ENCODE data around the gene IFI44L. TPM values are rescaled to one million over a fixed set of nuclear protein-coding genes. Genes with fewer than 3 reads are reported as not detected.

The IFI44L gene
- total and polyA plus RNA-seq, 2 experiments from 2014 or later: 1.2 TPM; not detected in 1

DNA sequence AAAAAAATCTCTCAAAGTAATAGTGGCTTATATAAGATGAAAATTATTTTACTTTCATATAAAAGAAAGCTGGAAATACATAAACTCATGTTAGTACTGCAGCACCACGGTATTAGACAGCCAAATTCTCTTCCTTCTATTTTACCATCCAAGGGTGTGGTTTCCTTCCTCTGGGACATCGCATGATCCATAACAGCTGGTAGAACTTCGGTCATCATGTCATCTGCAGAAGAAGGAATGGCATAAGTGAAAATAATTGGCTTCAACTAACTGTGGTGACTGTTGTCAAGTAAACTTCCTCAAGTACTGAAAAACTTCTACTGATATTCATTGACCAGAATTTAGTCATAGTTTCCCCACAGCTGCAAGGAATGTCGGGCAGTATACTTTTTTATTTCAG is 28.3 kb upstream of the IFI44L start:
- Histone ChIP-seq H3K4me3 (no peak overlapping the region), H3K27ac (no peak overlapping the region), H3K36me3 (no peaks in the 10 kb centered on the region), H3K27me3 (no peaks in the 10 kb centered on the region), H3K9me3 (ENCODE audit: low read depth) (no peaks in the 10 kb centered on the region), H3K4me1 (ENCODE audit: low read depth) (no peaks in the 10 kb centered on the region)
- no peak for DNase-seq (ENCODE audit: low read depth in 1 of 2, low spot score in 1 of 2)
- TF ChIP-seq, protein P1, sequence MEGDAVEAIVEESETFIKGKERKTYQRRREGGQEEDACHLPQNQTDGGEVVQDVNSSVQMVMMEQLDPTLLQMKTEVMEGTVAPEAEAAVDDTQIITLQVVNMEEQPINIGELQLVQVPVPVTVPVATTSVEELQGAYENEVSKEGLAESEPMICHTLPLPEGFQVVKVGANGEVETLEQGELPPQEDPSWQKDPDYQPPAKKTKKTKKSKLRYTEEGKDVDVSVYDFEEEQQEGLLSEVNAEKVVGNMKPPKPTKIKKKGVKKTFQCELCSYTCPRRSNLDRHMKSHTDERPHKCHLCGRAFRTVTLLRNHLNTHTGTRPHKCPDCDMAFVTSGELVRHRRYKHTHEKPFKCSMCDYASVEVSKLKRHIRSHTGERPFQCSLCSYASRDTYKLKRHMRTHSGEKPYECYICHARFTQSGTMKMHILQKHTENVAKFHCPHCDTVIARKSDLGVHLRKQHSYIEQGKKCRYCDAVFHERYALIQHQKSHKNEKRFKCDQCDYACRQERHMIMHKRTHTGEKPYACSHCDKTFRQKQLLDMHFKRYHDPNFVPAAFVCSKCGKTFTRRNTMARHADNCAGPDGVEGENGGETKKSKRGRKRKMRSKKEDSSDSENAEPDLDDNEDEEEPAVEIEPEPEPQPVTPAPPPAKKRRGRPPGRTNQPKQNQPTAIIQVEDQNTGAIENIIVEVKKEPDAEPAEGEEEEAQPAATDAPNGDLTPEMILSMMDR (IDR thresholded peaks at IDR 0.05; ENCODE audit: low read depth, low read length): no peak

DNA sequence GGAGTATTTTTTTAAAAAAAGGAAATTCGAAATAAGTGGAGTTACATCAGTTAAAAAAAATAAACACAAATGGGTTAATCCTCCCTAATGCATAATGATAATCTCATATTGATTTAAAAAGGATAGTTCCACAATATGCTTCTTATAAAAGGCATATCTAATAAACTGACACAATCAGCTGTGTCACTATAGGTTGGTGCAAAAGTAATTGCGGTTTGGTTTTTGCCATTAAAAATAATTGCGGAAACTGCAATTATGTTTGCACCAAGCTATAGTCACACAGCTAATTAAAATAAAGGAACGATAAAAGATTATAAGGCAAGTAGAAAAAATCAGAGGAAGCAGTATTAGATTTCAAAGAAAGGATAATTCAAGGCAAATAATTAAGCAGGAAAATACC is 21.0 kb upstream of the IFI44L start:
- no peaks in the 10 kb centered on the region for H3K27me3 ChIP-seq
- TF ChIP-seq, protein P1 (IDR thresholded peaks at IDR 0.05; ENCODE audit: low read depth, low read length): no peak
- H3K4me1 ChIP-seq (ENCODE audit: low read depth): no peaks in the 10 kb centered on the region
- H3K4me3 ChIP-seq: no peak overlapping the region
- no peaks in the 10 kb centered on the region for H3K9me3 ChIP-seq (ENCODE audit: low read depth)
- no peak overlapping the region for H3K27ac ChIP-seq
- H3K36me3 ChIP-seq: no peaks in the 10 kb centered on the region
- DNase-seq (ENCODE audit: low read depth in 1 of 2, low spot score in 1 of 2): no peak

DNA sequence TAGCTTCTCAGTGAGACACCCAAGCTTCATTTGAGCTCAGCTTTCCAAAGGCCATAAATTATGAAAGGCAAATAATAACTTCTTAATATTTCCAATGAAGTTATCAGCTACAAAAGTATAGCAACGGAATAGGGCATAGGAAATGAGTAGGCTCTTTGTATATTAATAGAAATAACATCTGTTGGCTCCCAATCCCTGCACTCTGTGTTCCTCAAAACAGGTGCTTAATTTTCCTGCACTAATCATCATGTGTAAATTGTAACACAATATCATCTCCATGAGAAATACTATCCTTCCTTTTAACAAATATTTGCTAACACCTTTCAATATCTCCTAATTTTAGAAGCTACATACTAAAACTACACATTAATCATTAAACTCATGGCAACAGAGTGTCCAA is 19.2 kb upstream of the IFI44L start:
- H3K27ac ChIP-seq: no peak overlapping the region
- TF ChIP-seq, protein P1 (IDR thresholded peaks at IDR 0.05; ENCODE audit: low read depth, low read length): no peak
- DNase-seq (ENCODE audit: low read depth in 1 of 2, low spot score in 1 of 2): no peak
- H3K4me1 ChIP-seq (ENCODE audit: low read depth): peaks cover 5% of the 10 kb centered on the region
- no peaks in the 10 kb centered on the region for H3K9me3 ChIP-seq (ENCODE audit: low read depth)
- no peaks in the 10 kb centered on the region for H3K27me3 ChIP-seq
- H3K4me3 ChIP-seq: no peak overlapping the region
- H3K36me3 ChIP-seq: no peaks in the 10 kb centered on the region

GRCh38 chr1:78603206-78603605 is 17.0 kb upstream of the IFI44L start:
- DNase-seq (ENCODE audit: low read depth in 1 of 2, low spot score in 1 of 2): peak in 1 of 2 donors; percentile 37
- H3K27me3 ChIP-seq: no peaks in the 10 kb centered on the region
- peaks cover 17% of the 10 kb centered on the region for H3K4me1 ChIP-seq (ENCODE audit: low read depth)
- H3K27ac ChIP-seq: no peak overlapping the region
- no peaks in the 10 kb centered on the region for H3K9me3 ChIP-seq (ENCODE audit: low read depth)
- no peaks in the 10 kb centered on the region for H3K36me3 ChIP-seq
- no peak overlapping the region for H3K4me3 ChIP-seq
- TF ChIP-seq, protein P1 (IDR thresholded peaks at IDR 0.05; ENCODE audit: low read depth, low read length): no peak

DNA sequence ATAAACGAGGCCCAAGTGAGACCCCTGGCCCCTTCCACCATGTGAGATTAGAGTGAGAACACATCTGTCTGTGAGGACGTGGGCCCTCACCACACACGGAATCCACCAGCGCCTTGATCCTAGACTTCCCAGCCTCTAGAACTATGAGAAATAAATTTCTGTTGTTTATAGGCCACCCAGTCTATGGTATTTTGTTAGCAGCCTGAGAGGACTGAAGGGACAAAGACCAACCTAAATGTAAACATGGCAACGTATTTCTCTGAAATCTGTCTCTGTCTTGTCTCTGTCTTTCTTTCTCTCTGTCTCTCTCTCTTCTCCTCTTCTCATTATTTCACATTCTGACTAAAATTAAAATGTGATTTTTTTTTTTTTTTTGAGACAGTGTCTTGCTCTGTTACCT is 15.6 kb upstream of the IFI44L start:
- H3K9me3 ChIP-seq (ENCODE audit: low read depth): no peaks in the 10 kb centered on the region
- no peak overlapping the region for H3K27ac ChIP-seq

More for the DNA sequence above, 15.6 kb upstream of the IFI44L start:
- DNase-seq (ENCODE audit: low read depth in 1 of 2, low spot score in 1 of 2): no peak
- H3K36me3 ChIP-seq: no peaks in the 10 kb centered on the region
- no peaks in the 10 kb centered on the region for H3K27me3 ChIP-seq
- H3K4me3 ChIP-seq: no peak overlapping the region
- peaks cover 17% of the 10 kb centered on the region for H3K4me1 ChIP-seq (ENCODE audit: low read depth)
- TF ChIP-seq, protein P1 (IDR thresholded peaks at IDR 0.05; ENCODE audit: low read depth, low read length): no peak
